HG02970 (cell line): Measurements from ENCODE around the gene TMEM45A.
"Not testable (repeated sequence)": the region's sequence is repeated elsewhere in the genome, so short reads cannot be mapped to it uniquely, and the experiment has no call there.

Source experiments
- ATAC-seq: cut with Tn5 transposase; IDR thresholded peaks from one replicate; pipeline ENCODE4 v1.9.1; 2021; ENCODE audit warnings: mild to moderate bottlenecking, moderate library complexity, moderate number of reproducible peaks; ENCODE audit not compliant: unreplicated experiment, low FRiP score

Gene TMEM45A

GRCh38 chr3:100492059-100493006, at the start of gene TMEM45A:
Gene TMEM45A, plus strand, starts transcription at chr3:100492619. Its CDS starts 62,593 bp downstream, at chr3:100555212.
- peak; percentile 99 for ATAC-seq

GRCh38 chr3:100443690-100444089, 48.7 kb upstream of the TMEM45A start:
- no peak for ATAC-seq

GRCh38 chr3:100447067-100447466, 45.4 kb upstream of the TMEM45A start:
- not testable (repeated sequence) for ATAC-seq

- ATAC-seq: no peak
Measured at GRCh38 chr3:100448079-100448478, 44.3 kb upstream of the TMEM45A start.

- no peak for ATAC-seq
Measured at GRCh38 chr3:100449214-100449613, 43.2 kb upstream of the TMEM45A start.

GRCh38 chr3:100454677-100455076, 37.7 kb upstream of the TMEM45A start:
- ATAC-seq: no peak

GRCh38 chr3:100455841-100456550, 36.4 kb upstream of the TMEM45A start:
- no peak for ATAC-seq

GRCh38 chr3:100456745-100457144, 35.7 kb upstream of the TMEM45A start:
- ATAC-seq: no peak

GRCh38 chr3:100457811-100458210, 34.6 kb upstream of the TMEM45A start:
- no peak for ATAC-seq

- no peak for ATAC-seq
Measured at GRCh38 chr3:100458814-100459213, 33.6 kb upstream of the TMEM45A start.

- ATAC-seq: no peak
Measured at GRCh38 chr3:100463002-100463401, 29.4 kb upstream of the TMEM45A start.

- ATAC-seq: no peak
Measured at GRCh38 chr3:100463646-100464155, 28.7 kb upstream of the TMEM45A start.

- no peak for ATAC-seq
Measured at GRCh38 chr3:100465892-100466777, 26.3 kb upstream of the TMEM45A start.

GRCh38 chr3:100467133-100467532, 25.3 kb upstream of the TMEM45A start:
- no peak for ATAC-seq

GRCh38 chr3:100468676-100469075, 23.7 kb upstream of the TMEM45A start:
- ATAC-seq: no peak

GRCh38 chr3:100470951-100471350, 21.5 kb upstream of the TMEM45A start:
- ATAC-seq: no peak

GRCh38 chr3:100471444-100471843, 21.0 kb upstream of the TMEM45A start:
- no peak for ATAC-seq

GRCh38 chr3:100477851-100478360, 14.5 kb upstream of the TMEM45A start:
- not testable (repeated sequence) for ATAC-seq

GRCh38 chr3:100478521-100478920, 13.9 kb upstream of the TMEM45A start:
- ATAC-seq: not testable (repeated sequence)

- no peak for ATAC-seq
Measured at GRCh38 chr3:100480081-100480480, 12.3 kb upstream of the TMEM45A start.
